Adipose tissue (tissue), 3 donors: Measurements from ENCODE around the gene COPS7B. TPM values are rescaled to one million over a fixed set of nuclear protein-coding genes. Genes with fewer than 3 reads are reported as not detected.
"Not testable (repeated sequence)": the region's sequence is repeated elsewhere in the genome, so short reads cannot be mapped to it uniquely, and the experiment has no call there.

Experiments used
- H3K27ac ChIP-seq: one replicate; pipeline ENCODE4 v1.5.1; 2013; ENCODE audit warnings: low read depth, low read length
- WGBS, 3 donors: extraction: QIAGEN DNeasy Blood & Tissue Kit; methylation state at CpG; one replicate each; pipeline ENCODE4 v1.1.7; 2013; 5-methylcytosine and 5-hydroxymethylcytosine counted together
- polyA plus RNA-seq, 3 donors: library from polyadenylated mRNA; stranded (reverse); fragments of 200-250 nt; gene quantifications; one replicate each; pipeline ENCODE4 v1.2.3, GENCODE V29; 2013
- donor health status: healthy with polysubstance abuse.
- donor health status: Bipolar disorder and iron deficiency.
- donor health status: healthy.

The COPS7B gene
- 10 to 100 TPM; 10.2 to 19.5 (median 16.3) TPM for polyA plus RNA-seq

- H3K27ac ChIP-seq, result no peak within 1 kb of the TSS
- 1% methylated on average over 59 to 69 of the region's 69 CpGs for WGBS, 3 donors
These were observed at the start of gene COPS7B for GRCh38 chr2:231786177-231786916. Gene COPS7B, plus strand, starts transcription at chr2:231786445. Its CDS starts 2,126 bp downstream, at chr2:231788571.

GRCh38 chr2:231737761-231738160 is 48.5 kb upstream of the COPS7B start:
- no peak overlapping the region for H3K27ac ChIP-seq
- WGBS, 3 donors, result 95 to 97% (median 96%) methylated on average over 7 of the region's 7 CpGs

GRCh38 chr2:231743376-231744116 is 42.7 kb upstream of the COPS7B start:
- 67 to 86% (median 81%) methylated on average over 8 to 9 of the region's 9 CpGs for WGBS, 3 donors
- no peak overlapping the region for H3K27ac ChIP-seq

GRCh38 chr2:231745303-231746038 is 40.8 kb upstream of the COPS7B start:
- no peak overlapping the region for H3K27ac ChIP-seq
- WGBS, 3 donors, result 75 to 79% (median 78%) methylated on average over 6 of the region's 6 CpGs

- not testable (repeated sequence) for H3K27ac ChIP-seq
- WGBS, 3 donors, result 80 to 91% (median 86%) methylated on average over 6 of the region's 6 CpGs
These were observed 37.9 kb upstream of the COPS7B start for GRCh38 chr2:231748153-231748896.

- 90 to 95% (median 93%) methylated on average over 10 of the region's 10 CpGs for WGBS, 3 donors
These were observed 37.2 kb upstream of the COPS7B start for GRCh38 chr2:231749016-231749415.

GRCh38 chr2:231751042-231751815 is 35.0 kb upstream of the COPS7B start:
- no peak overlapping the region for H3K27ac ChIP-seq
- WGBS, 3 donors, result 87 to 95% (median 91%) methylated on average over 4 of the region's 4 CpGs

More at GRCh38 chr2:231749016-231749415, 37.2 kb upstream of the COPS7B start:
- H3K27ac ChIP-seq, result not testable (repeated sequence)

GRCh38 chr2:231752061-231752460 is 34.2 kb upstream of the COPS7B start:
- 65 to 91% (median 88%) methylated on average over 2 of the region's 2 CpGs for WGBS, 3 donors
- H3K27ac ChIP-seq, result no peak overlapping the region

GRCh38 chr2:231761735-231762134 is 24.5 kb upstream of the COPS7B start:
- 78 to 99% (median 87%) methylated on average over 2 of the region's 2 CpGs for WGBS, 3 donors
- H3K27ac ChIP-seq, result no peak overlapping the region

GRCh38 chr2:231764124-231764523 is 22.1 kb upstream of the COPS7B start:
- H3K27ac ChIP-seq, result no peak overlapping the region

GRCh38 chr2:231764760-231765159 is 21.5 kb upstream of the COPS7B start:
- H3K27ac ChIP-seq, result no peak overlapping the region
- WGBS, 3 donors, result 91 to 97% (median 92%) methylated on average over 4 of the region's 4 CpGs

GRCh38 chr2:231765496-231765929 is 20.7 kb upstream of the COPS7B start:
- H3K27ac ChIP-seq, result no peak overlapping the region

GRCh38 chr2:231769170-231770136 is 16.8 kb upstream of the COPS7B start:
- WGBS, 3 donors, result 77 to 86% (median 81%) methylated on average over 6 of the region's 6 CpGs
- no peak overlapping the region for H3K27ac ChIP-seq

GRCh38 chr2:231780123-231780908 is 5.9 kb upstream of the COPS7B start:
- 8 to 11% (median 10%) methylated on average over 44 to 51 of the region's 51 CpGs for WGBS, 3 donors
- H3K27ac ChIP-seq, result no peak overlapping the region

- 0 to 1% (median 1%) methylated on average over 51 to 67 of the region's 67 CpGs for WGBS, 3 donors
- no peak within 1 kb of the TSS for H3K27ac ChIP-seq
These were observed 5.1 kb upstream of the COPS7B start, which contains the start of gene PDE6D for GRCh38 chr2:231780909-231781797. Gene PDE6D, minus strand, starts transcription at chr2:231781282. Its CDS starts 168 bp downstream, at chr2:231781114.
